Stimulated activated CD4-positive, alpha-beta T cell treated with anti-CD3 and anti-CD28 coated beads, Interleukin-1b, Interleukin-23, amount 100 ng/mL, for 4 hours (primary cell): Measurements from ENCODE around the gene SCIN.
"Not testable (repeated sequence)": the region's sequence is repeated elsewhere in the genome, so short reads cannot be mapped to it uniquely, and the experiment has no call there.

ENCODE experiments used
- DNase-seq, 2 donors: peaks; one replicate each; pipeline ENCODE4 v3.0.0-alpha.2; 2020; ENCODE audit warnings: low read depth in 2 of 2

SCIN gene

DNA sequence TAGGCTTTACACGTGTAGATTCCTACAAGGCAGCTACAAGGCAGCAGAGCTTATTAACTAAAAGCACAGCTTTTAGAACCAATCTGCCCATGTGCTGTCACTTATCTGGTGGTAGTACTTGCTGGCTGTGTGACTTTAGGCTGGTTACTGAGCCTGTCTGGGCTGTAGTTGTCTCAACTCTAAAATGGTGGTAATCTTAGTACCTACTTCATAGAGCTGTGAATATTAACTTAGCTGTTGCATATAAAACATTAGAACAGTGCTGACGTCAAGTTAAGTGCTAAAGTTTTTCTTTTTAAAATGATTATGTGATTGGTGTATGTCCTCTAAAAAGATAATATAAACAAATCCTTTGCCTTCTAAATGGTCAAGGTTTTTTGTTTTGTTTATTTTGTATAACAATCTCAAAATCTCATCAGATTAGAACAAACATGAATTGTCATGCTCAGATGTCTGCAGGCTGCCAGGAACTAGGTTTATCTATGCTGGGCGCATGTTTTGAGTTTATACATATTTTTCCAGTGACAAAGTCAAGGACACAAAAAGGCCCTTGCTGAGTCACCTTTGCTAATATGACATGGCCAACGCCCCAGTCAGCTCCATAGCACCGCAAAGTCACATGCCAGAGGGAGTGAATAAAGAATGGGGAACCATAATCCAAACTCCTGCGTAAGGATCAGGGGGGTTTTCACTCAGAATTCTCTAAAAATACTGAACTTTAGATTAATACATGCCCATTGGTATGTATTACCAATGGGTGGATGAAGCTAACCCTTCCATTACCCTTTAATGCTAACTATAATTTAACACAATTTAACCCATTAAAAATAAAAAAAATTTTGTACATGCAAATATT, 77.1 kb downstream of the SCIN start:
- DNase-seq: no peak

DNA sequence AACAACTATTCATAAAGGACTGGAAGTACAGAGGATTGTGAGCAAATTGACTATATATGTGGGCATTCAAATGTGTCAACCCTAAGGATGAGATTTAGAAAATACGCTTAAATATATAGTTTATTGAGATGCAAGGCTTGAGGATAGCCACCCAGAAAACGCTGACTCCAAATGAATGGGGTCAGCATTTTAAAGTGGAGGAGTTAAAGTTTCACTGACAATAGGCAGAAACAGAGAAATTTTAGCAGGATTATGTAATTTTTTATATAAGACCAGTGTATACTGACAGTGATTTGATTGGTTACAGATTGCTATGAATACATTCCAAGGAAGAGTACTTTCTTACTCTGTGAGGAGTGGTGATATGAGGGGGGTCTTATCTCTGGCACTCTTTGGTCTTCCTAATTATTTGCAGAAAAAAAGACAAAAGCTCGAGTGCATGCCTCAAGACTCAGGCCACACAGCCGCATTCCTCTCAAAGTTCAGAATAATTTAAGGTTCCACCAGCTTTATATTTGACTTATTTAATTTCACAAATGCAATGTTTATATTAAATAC, 78.3 kb downstream of the SCIN start:
- DNase-seq: no peak

DNA sequence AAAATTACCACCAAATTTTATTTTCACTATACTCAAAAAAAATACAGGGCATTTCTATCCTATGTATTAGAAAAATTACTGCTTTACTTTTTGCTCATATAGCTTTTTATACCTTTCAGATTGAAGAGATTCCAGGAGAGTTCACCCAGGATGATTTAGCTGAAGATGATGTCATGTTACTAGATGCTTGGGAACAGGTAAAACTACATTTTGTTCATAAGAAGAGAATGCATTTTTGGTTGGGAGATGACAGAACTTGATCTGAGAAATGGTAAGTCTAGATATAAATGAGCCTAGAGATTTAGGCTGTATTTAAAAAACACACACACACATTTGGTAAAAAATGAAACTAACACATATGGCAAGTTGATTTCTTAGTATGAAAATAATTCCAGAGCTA, 78.8 kb downstream of the SCIN start:
- DNase-seq: no peak

DNA sequence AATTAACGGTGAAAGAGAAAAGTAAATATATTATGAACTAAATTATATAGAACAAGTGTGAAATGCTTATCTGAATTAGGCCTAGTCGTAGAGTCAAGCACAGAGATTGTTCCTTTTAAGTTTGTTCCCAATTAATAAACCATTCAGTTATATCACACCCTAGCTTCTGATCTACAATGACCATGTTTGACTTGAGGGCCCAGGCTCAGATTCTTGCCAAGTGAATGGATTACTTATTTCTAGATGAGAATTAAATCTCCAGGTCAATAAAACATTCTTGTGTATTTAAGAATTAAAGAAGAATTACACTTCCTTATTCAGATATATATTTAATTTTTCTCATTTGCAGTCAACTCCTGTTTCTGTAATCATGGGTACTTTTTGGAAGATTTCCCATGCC, 79.6 kb downstream of the SCIN start:
- DNase-seq: no peak

DNA sequence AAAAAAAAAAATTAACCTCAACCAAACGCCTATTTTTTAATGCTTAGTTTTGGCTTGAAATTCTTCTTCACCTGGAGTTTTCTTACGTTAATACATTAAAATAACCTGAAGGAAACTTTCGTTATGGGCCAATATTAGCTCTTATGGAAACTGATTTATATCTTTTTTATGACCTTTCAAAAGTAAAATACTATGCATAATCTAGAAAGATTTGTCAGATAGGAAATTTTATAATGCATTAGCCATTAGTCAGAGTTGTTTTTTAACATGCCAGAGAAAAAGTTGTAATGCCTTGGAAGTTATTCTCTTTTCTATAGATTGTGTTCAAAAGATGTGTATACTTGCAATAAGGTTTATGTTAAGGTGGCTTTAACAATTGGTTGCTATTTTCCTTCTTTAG, 82.6 kb downstream of the SCIN start:
- DNase-seq: no peak

DNA sequence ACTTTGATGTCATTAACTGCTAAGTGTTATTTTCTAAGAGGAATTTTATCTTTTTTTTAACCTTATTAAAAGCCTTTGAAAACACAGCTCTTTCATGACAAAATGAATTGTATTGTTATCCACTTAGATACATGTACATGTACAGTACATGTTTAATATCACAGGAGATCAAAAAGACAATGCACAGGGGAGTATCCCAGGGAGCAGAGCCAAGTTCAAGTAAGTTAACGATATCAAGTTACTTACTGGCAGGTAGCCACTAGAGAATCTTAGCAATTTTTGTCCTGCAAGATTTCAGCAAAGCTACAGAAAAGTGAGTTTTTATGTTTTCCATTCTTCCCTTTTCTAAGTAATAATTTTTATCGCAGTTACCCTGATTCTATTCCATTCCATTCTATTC, 83.0 kb downstream of the SCIN start:
- no peak for DNase-seq

DNA sequence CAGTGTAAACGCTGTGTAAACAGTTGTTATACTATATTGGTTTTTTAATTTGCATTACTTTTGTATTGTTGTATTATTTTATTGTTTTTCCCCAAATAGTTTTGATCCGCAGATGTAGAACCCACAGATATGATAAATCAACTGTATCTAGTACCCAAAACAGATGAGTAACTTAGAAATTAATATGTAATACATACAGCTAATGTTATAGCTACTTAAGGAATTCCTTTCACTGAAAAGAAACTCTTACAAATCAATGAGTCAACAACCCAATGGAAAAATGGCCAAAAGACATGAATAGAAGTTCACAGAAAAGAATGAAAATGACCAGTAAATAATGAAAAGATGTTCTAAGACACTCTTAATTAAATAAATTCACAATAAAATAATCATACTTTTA, 84.6 kb downstream of the SCIN start:
- no peak for DNase-seq

DNA sequence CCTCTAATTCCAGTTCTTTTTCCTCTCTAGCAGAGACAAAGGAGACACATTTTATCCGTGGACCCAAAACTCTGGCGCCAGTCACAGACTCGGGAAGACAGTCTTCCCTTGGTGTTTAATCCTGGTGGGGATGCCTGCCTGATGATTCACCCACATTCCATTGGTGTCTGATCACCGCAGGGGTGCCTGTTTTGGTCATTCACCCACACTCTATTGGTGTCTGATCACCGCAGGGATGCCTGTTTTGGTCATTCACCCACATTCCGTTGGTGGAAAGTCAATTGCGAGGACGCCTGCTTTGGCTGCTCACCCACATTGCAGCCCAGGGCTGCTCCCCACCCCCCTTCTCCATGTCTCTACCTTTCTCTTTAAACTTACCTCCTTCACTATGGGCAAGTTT, 89.9 kb downstream of the SCIN start:
- DNase-seq: not testable (repeated sequence)

DNA sequence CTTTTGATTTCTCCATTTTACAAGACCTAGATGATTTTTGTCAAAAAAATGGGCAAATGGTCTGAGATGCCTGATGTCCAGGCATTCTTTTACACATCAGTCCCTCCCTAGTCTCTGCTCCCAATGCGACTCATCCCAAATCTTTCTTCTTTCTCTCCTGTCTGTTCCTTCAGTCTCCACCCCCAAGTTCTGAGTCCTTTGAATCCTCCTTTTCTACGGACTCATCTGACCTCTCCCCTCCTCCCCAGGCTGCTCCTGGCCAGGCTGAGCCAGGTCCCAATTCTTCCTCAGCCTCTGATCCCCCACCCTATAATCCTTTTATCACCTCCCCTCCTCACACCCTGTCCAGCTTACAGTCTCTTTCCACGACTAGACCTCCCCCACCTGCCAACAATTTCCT, 90.5 kb downstream of the SCIN start:
- not testable (repeated sequence) for DNase-seq

DNA sequence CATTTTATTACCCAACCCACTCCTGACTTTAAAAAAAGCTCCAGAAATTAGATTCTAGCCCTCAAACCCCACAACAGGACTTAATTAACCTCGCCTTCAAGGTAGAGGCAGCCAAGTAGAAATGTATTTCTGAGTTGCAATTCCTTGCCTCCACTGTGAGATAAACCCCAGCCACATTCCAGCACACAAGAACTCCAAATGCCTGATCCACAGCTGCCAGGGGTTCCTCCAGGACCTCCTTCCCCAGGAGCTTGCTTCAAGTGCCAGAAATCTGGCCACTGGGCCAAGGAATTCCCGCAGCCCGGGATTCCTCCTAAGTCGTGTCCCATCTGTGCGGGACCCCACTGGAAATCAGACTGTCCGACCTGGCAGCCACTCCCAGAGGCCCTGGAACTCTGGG, 91.1 kb downstream of the SCIN start:
- DNase-seq: no peak

DNA sequence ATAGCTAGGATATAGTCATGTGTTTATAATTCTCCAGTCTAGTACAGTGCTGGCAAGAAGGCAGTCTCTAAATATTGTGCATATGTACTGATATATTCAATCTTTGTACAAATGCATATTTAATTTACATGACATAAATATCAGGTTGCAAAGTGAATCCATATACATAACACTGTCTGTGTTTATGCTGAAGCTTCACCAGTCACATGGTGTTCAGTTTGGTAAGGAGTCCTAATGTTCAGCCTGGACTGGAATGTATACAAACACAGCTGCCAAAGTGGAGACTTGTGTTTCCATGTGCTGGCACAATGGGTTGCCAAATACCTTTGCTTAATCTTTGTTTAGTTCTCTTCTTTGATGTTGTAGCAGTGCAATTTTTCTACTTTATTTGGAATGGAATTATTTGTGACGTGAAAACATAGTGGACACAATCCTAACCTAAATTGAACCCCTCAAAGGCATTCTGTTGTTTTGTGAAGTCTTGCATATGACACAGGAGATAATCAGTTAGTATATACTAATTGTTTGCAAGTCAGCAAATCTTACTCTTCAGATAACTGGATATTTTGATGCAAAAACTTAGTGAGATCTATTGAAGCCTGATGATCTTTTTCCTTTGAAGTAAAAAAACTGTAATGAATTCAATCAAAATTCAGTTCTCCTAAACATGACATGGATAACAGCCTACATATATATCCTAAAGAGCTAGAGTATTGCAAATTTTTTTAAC, 99.6 kb downstream of the SCIN start:
- DNase-seq: no peak

DNA sequence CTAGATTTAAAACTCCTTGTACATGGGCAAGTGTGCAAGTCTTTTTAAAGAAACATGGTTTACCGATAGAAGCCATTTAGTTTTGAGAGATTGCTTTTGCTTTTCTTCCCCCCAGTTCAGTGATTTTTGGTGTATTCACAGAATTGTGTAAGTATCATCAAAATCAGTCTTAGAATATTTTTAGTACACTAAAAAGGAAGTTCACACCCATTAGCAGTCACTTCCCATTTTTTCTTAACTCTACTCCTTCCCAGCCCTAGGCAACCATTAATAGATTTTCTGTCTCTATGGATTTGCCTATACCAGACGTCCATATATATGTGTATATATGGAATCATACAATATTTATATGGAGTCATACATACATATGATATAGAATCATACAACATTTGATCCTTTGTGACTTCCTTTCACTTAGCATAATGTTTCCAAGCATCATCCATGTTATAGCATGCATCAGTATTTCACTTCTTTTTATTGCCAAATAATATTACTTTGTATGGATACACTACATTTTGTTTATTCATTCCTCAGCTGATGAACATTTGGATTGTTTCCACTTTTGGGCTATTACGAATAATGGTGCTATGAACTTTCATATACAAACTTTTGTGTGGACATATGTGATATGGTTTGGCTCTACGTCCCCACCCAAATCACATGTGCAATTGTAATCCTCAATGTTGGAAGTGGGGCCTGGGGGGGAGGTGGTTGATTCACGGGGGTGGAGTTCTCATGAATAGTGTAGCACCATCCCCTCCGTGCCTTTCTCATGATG, 100.4 kb downstream of the SCIN start:
- DNase-seq: no peak

DNA sequence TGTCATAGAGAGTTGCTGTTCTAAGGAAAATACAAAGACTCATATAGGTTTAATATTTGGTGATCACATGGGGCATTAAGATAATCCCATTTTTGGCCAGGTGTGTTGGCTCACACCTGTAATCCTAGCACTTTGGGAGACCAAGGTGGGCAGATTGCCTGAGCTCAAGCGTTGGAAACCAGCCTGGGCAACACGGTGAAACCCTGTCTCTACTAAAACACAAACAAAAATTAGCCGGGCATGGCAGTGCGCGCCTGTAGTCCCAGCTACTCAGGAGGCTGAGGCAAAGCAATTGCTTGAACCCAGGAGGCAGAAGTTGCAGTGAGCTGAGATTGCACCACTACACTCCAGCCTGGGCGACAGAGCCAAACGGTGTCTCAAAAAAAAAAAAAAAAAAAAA, 102.9 kb downstream of the SCIN start:
- not testable (repeated sequence) for DNase-seq

DNA sequence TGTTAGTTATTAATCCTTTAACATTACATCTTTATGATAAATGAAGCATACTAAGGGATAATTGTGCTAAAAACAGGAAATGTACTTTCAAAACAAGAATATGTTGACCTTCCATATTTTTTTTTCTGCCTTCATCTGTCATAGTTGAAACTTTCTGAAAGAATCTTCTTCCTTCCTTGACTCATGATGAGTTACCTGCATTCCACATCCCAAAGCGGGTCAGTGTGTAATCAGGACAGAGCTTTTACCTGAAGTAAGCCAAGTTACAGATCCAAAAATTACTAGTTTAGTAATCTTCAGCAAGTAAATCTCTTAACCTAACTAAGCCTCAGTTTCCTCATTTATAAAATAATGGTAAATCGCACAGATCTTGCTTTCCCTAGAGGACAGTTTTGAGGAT, 103.5 kb downstream of the SCIN start:
- DNase-seq: no peak

DNA sequence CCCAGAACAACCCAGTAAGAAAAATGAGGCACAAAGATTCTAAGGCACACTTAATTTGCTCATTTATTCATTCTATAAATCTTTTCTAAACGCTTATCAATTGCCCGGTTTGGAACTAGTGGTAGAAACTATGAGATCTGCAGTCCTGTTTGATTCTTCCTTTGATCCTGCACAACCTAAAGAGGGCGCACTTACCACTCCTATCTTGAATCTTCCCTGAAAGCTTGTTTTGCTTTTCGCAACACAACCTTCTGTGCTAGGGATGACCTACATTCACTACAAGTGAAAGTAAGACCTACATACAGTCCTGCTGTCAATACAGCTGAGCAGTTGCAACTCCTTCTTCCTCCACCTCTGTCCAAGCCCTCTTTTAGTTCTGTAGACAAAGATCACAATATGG, 104.3 kb downstream of the SCIN start:
- peak in 1 of 2 donors; percentile 18 for DNase-seq

DNA sequence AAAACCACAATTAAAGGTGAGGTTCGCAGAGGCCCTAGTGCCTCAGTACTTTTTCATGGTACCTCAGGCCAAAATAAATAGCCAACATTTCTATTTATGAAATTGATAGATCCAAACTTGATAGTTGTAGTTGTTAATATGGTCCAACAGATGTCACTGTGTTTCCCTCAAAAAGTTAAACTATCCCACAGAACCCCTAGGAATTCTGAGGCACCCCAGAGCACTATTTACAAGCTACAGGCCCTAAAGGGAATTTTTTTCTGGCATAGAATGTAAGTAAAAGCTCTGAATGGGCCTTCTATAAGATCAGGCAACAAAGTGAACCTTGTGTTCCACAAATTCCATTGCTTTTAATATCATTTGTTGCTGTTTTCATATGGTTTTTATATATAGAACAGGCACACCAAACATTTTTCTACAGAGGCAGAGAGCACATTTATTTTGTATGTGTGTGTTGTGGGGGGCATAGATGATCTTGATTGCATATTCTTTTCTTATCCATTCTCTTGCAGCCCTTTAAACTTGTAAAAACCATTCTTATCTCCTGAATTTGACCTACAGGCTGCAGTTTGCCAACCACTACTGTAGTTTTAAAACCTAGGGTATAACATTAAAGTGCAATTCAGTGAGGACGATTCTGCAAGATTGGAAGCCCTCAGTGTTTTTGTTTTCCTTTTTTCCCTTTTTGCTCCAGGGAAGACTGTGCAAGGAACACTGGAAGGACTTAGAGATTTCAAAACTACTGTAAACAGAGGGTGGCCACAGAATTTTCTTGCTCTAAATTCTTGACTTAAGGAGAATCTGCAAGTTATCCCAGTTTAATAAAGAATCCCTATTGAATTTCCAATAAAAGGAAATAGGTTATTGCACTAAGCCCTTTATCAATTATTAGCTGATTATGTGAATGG, 113.4 kb downstream of the SCIN start:
- no peak for DNase-seq

DNA sequence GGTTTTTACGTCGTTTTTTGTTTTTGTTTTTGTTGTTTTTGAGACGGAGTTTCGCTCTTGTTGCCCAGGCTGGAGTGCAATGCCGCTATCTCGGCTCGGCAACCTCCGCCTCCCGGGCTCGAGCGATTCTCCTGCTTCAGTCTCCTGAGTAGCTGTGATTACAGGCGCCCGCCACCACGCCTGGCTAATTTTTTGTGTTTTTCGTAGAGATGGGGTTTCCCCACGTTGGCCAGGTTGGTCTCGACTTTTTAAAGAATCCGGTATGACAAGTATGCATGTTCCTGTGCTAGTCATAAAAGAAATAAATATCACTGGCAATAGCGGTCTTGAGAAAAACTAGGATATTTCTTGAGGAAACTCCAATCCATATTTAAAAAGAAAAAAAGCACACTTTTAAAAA, 114.2 kb downstream of the SCIN start:
- DNase-seq: no peak

DNA sequence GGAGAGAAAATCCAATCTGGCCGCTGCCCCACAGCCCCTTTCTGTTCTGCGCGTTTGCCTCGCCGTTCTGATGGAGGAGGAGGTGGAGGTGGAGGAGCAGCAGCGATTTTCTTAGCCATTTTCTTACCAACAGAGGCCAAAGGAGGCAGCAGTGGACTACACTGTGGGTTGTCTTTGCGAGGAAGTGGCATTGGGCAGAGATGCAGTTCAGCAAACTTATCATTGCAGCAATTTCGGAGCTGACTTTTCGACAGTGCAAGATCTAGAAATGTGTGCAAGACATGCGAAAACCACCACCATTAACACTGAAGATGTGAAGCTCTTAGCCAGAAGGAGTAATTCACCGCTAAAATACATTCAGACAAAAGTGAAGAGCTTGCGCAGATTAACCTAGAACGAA, 115.0 kb downstream of the SCIN start:
- no peak for DNase-seq

DNA sequence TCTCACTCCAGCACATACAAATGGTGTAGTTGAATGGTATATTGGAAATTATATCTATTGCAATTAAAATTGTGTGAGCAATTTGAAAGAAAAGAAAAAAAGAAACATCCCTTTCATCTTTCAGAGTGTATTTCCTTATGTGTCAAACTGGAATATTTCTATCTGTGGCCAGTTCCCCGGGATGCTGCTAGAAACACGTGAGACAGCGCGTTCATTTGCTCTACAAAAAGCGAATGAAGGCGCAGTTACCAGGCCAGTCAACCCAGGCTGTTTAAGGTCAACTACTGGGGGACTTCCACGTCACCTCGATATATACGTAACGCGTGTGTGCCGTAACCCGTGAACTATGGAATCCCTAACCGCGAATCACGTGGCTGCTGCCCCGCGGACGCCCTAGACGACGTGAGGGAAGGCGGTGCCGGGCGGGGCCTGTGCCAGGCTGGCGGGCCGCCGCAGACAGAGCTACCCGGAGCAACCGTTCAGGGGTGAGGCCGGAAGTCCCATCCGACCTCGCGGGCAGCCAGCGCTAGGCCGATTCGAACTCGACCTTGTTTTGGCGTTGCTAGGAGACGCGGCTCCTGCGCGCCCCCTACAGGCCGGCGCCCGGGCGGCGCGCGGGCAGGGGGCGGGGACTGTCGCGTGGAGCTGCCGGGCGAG, 115.8 kb downstream of the SCIN start:
- peak; percentile 86 to 88 for DNase-seq

DNA sequence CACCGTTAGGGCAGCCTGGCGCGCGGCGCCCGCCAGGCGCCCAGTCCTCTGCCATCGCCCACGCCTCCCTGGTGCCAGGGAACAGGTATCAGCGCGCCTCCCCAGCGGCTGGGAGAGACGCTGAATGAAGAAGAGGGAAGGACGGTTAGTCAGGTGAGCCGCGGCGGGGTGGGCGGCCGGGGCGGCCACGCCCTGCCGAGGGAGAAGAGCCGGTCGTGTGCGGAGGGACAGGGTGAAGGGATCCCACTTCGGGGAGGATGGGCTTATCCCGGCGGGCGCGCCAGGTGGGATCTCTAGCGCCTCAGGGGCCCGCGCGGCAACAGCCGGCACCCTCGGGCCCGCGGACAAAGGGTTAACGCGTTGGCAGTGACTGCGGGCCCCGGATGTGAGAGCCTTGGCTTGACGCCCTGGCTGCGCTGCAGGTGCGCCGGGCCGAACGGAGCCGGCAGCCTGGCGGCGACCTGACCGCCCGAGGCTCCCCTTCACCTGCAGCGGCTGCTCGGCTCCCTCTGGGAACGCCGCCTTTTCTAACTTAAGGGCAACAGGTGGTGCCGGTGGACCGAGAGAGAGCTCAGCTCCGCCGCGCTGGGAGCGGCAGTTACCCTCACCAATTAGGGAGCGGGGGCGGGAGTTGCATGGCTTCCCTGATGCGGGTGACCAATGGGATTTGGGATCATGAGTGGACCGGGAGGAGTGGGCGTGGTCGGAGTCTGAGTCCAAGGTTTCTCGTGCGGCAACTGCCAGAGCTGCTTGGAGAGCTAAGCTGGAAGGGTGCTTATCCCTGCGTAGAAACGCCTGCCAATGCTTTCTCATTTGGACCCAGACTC, 116.6 kb downstream of the SCIN start, which contains the start of gene ARL4A:
ARL4A (plus strand) TSS at position 743 of the 827 bp plus-strand sequence. CDS start 622 bp downstream, outside the sequence.
- peak; percentile 75 to 78 for DNase-seq
